Upper lobe of left lung (tissue), 6 donors: ENCODE measurements around the gene COL18A1. TPM values are rescaled to one million over a fixed set of nuclear protein-coding genes. Genes with fewer than 3 reads are reported as not detected.

Experiments
- ATAC-seq, 2 donors: fragments of 200-7000 bp; cut with Tn5 transposase; one replicate each; pipeline ENCODE4 v1.9.1; 2022; ENCODE audit warnings: mild to moderate bottlenecking in 2 of 2, moderate library complexity in 2 of 2; ENCODE audit not compliant: low FRiP score in 2 of 2
- DNase-seq, 2 donors: peaks; one replicate each; pipeline ENCODE4 v3.0.0-alpha.2; 2019 to 2020
- H3K27ac ChIP-seq, 4 donors: fragments of 200-600 bp; sonication (generic); one replicate each; pipeline ENCODE4 v1.5.1; 2016 to 2019
- H3K27me3 ChIP-seq, 4 donors: fragments of 200-600 bp; sonication (generic); one replicate each; pipeline ENCODE4 v1.5.1; 2017 to 2019
- H3K36me3 ChIP-seq, 4 donors: fragments of 200-600 bp; sonication (generic); one replicate each; pipeline ENCODE4 v1.5.1; 2016 to 2019
- H3K4me1 ChIP-seq, 4 donors: fragments of 200-600 bp; sonication (generic); one replicate each; pipeline ENCODE4 v1.5.1; 2018 to 2019
- H3K4me3 ChIP-seq, 4 donors: fragments of 200-600 bp; sonication (generic); one replicate each; pipeline ENCODE4 v1.5.1; 2017 to 2019; ENCODE audit warnings: mild to moderate bottlenecking in 2 of 4, moderate library complexity in 1 of 4
- H3K9me3 ChIP-seq, 4 donors: fragments of 200-600 bp; sonication (generic); one replicate each; pipeline ENCODE4 v1.5.1; 2018 to 2019
- EP300 ChIP-seq, 4 donors: sonication (generic); formaldehyde crosslinking; IDR thresholded peaks; one replicate each; pipeline ENCODE4 v1.5.1; 2017; ENCODE audit warnings: antibody characterized with exemption in 4 of 4, control low read depth in 2 of 4
- POLR2A ChIP-seq, 4 donors: fragments of 450-650 bp; IDR thresholded peaks; one replicate each; pipeline ENCODE4 v1.5.1; 2016 to 2017; ENCODE audit warnings: antibody characterized with exemption in 4 of 4, mild to moderate bottlenecking in 2 of 4
- POLR2AphosphoS5 ChIP-seq, 2 donors: sonication (generic); formaldehyde crosslinking; IDR thresholded peaks; one replicate each; pipeline ENCODE4 v1.5.1; 2017; ENCODE audit warnings: antibody characterized with exemption in 2 of 2
- WGBS, 2 donors: methylation state at CpG; one replicate each; pipeline ENCODE4 v1.1.5; 2017 to 2018; 5-methylcytosine and 5-hydroxymethylcytosine counted together
- total RNA-seq, 6 donors: library from RNA; depleted of rRNA in 4 of 6; stranded (reverse); fragments of >200 nt in 4 of 6; gene quantifications; one replicate each; pipeline versions ENCODE4 v1.1.0 to v1.2.1, GENCODE V29; 2016 to 2021
- TF ChIP-seq, protein P1 (sequence below), 6 experiments: fragments of 450-650 bp in 4 of 6; fragments of 200-600 bp in 2 of 6; sonication (generic) in 2 of 6; IDR thresholded peaks; one replicate each; pipeline ENCODE4 v1.5.1; 2016 to 2019; ENCODE audit warnings: antibody characterized with exemption in 6 of 6
- donor health status: DM: no; HTN: no; CAD: no; lungs with moderate emphysema.
- donor health status: DM: no; HTN: yes; CAD: no; lungs with severe emphysema.

COL18A1 gene
- total RNA-seq, 6 donors from 2014 or later: 34.5 to 138 (median 70.5) TPM

- no peak overlapping the region for H3K27ac ChIP-seq
- no peak overlapping the region for H3K4me3 ChIP-seq
- peaks cover 0 to 36% (median 19%) of the 10 kb centered on the region in 4 donors for H3K36me3 ChIP-seq
Observed at GRCh38 chr21:45507523-45507875, 102.5 kb downstream of the COL18A1 start.

GRCh38 chr21:45507888-45508508 is 103.0 kb downstream of the COL18A1 start:
- H3K4me1 ChIP-seq: peaks cover 0 to 5% (median 2%) of the 10 kb centered on the region in 4 donors
- TF ChIP-seq POLR2A (IDR thresholded peaks at IDR 0.05) (no peak), EP300 (IDR thresholded peaks at IDR 0.05) (no peak), POLR2AphosphoS5 (IDR thresholded peaks at IDR 0.05) (no peak)
- TF ChIP-seq, protein P1, sequence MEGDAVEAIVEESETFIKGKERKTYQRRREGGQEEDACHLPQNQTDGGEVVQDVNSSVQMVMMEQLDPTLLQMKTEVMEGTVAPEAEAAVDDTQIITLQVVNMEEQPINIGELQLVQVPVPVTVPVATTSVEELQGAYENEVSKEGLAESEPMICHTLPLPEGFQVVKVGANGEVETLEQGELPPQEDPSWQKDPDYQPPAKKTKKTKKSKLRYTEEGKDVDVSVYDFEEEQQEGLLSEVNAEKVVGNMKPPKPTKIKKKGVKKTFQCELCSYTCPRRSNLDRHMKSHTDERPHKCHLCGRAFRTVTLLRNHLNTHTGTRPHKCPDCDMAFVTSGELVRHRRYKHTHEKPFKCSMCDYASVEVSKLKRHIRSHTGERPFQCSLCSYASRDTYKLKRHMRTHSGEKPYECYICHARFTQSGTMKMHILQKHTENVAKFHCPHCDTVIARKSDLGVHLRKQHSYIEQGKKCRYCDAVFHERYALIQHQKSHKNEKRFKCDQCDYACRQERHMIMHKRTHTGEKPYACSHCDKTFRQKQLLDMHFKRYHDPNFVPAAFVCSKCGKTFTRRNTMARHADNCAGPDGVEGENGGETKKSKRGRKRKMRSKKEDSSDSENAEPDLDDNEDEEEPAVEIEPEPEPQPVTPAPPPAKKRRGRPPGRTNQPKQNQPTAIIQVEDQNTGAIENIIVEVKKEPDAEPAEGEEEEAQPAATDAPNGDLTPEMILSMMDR (IDR thresholded peaks at IDR 0.05): no peak
- H3K36me3 ChIP-seq: peaks cover 0 to 38% (median 19%) of the 10 kb centered on the region in 4 donors
- H3K9me3 ChIP-seq: no peaks in the 10 kb centered on the region
- DNase-seq: no peak
- H3K4me3 ChIP-seq: no peak overlapping the region
- ATAC-seq: no peak
- WGBS, 2 donors: 95 to 96% methylated on average over 3 of the region's 3 CpGs
- no peaks in the 10 kb centered on the region for H3K27me3 ChIP-seq
- H3K27ac ChIP-seq: no peak overlapping the region

More at GRCh38 chr21:45507523-45507875, 102.5 kb downstream of the COL18A1 start:
- TF ChIP-seq POLR2AphosphoS5 (IDR thresholded peaks at IDR 0.05): no peak
- no peak for TF ChIP-seq EP300 (IDR thresholded peaks at IDR 0.05)
- TF ChIP-seq, protein P1 (IDR thresholded peaks at IDR 0.05): no peak
- no peak for TF ChIP-seq POLR2A (IDR thresholded peaks at IDR 0.05)
- WGBS, 2 donors: 89% methylated on average over 7 to 9 of the region's 9 CpGs
- ATAC-seq (no peak), DNase-seq (no peak)
- Histone ChIP-seq H3K9me3 (no peaks in the 10 kb centered on the region), H3K4me1 (no peaks in the 10 kb centered on the region), H3K27me3 (no peaks in the 10 kb centered on the region)

- Histone ChIP-seq H3K4me3 (no peak overlapping the region), H3K4me1 (peaks cover 0 to 12% (median 8%) of the 10 kb centered on the region in 4 donors), H3K27ac (no peak overlapping the region), H3K9me3 (no peaks in the 10 kb centered on the region), H3K27me3 (no peaks in the 10 kb centered on the region), H3K36me3 (peaks cover 0 to 38% (median 20%) of the 10 kb centered on the region in 4 donors)
- WGBS, 2 donors: 81 to 87% methylated on average over 11 to 25 of the region's 42 CpGs
- ATAC-seq (no peak), DNase-seq (peak in 1 of 2 donors; percentile 76)
- TF ChIP-seq POLR2A (IDR thresholded peaks at IDR 0.05) (no peak), EP300 (IDR thresholded peaks at IDR 0.05) (no peak), POLR2AphosphoS5 (IDR thresholded peaks at IDR 0.05) (no peak)
- TF ChIP-seq, protein P1 (IDR thresholded peaks at IDR 0.05): no peak
Observed at GRCh38 chr21:45508607-45509565, 103.9 kb downstream of the COL18A1 start.

DNA sequence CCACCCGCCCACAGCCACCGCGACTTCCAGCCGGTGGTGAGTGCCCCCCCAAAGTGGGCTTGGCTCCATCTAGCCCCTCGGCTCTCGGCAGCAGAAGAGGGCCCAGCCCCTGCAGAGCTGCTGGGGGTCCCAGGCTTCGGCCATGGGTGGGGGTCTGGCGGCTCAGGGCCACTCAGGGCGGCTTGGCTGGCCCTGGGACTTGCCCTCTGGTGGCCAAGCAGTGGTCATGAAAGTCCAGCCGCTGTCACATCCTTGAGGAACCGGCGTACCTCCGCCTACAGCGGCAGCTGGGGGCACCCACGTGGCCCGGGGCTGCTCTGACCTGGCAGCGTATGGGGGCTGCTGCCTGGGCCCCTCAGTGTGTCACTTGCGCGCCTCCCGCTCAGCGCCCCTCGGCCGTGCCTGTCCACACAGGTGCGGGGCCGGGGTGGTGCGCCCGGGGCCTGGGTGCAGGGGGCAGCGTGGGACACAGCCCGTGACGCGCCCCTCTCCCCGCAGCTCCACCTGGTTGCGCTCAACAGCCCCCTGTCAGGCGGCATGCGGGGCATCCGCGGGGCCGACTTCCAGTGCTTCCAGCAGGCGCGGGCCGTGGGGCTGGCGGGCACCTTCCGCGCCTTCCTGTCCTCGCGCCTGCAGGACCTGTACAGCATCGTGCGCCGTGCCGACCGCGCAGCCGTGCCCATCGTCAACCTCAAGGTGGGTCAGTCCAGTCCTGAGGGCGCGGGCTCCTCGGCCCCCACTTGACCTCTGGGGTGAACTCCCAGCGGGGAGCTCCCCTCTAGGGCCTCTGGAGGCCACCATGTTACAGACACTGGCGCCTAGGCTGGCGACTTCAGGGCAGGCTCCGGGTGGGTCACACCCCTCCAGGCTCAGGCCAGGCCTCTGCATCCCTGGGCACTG is 104.9 kb downstream of the COL18A1 start:
- 94 to 95% methylated on average over 23 to 41 of the region's 61 CpGs for WGBS, 2 donors
- ATAC-seq (no peak), DNase-seq (peak in 1 of 2 donors; percentile 86)
- Histone ChIP-seq H3K27me3 (no peaks in the 10 kb centered on the region), H3K4me3 (no peak overlapping the region), H3K27ac (no peak overlapping the region), H3K9me3 (no peaks in the 10 kb centered on the region), H3K36me3 (peaks cover 0 to 44% (median 23%) of the 10 kb centered on the region in 4 donors), H3K4me1 (peaks cover 0 to 18% (median 11%) of the 10 kb centered on the region in 4 donors)
- TF ChIP-seq POLR2AphosphoS5 (IDR thresholded peaks at IDR 0.05): no peak
- TF ChIP-seq POLR2A (IDR thresholded peaks at IDR 0.05): no peak
- TF ChIP-seq, protein P1 (IDR thresholded peaks at IDR 0.05): no peak
